GM19099 (cell line): Measurements from ENCODE around the gene SGK2.

Experiments
- POLR2A ChIP-seq: IDR thresholded peaks from 3 replicates; pipeline ENCODE4 v1.6.1; 2011; ENCODE audit warnings: low read depth; ENCODE audit not compliant: insufficient read length; ENCODE audit errors: extremely low read depth

The SGK2 gene

DNA sequence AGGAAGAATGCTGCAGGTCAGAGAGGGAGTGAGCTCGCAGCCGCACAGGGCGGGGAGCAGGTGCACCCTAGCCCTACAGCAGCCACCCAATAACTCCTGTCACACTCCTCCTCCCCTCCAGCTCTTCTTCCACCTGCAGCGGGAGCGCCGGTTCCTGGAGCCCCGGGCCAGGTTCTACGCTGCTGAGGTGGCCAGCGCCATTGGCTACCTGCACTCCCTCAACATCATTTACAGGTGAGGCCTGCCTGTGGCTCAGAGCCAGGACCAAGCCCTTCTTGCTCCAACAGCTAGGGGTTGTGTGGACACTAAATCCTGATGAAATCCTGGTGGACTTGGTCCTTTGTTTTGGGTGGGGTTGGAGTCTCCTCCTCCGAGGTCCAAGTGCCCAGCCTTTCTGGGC, 11.7 kb downstream of the SGK2 start:
- TF ChIP-seq POLR2A = no peak

DNA sequence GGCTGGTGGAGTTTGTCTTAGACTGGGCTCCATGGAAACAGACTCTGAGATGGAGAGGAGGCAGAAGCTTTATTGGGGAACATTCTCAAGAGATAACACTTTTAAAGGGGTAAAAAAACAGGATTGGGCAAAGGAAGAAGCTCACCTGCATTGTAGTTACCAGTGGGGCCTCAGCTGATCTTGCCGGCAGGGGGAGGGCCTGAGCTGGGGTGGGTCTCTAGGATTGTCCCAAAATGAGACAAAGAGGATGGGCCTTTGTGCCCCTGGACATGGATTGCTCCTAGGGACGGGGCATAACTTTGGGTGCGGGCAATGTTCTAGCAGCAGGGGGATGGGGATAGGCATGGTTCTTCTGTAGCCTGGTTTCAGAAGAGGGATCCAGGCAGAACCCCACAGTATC, 12.5 kb downstream of the SGK2 start:
- TF ChIP-seq POLR2A = no peak

DNA sequence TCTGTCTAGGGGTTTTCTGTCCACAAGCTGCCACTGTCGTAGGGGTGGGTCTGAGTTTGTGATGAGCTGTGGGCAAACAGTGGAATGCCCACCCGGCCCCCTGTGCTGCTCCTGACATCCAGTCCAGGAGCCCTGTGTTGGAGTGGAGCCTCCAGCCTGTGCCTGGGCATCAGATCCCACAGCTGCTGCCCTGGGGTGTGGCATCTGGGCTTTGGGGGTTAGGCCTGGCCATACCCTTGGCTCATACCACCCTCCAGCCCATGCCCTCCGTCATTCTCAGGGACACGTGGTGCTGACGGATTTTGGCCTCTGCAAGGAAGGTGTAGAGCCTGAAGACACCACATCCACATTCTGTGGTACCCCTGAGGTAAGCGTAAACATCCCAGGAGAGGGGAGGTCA, 12.9 kb downstream of the SGK2 start:
- TF ChIP-seq POLR2A = no peak

DNA sequence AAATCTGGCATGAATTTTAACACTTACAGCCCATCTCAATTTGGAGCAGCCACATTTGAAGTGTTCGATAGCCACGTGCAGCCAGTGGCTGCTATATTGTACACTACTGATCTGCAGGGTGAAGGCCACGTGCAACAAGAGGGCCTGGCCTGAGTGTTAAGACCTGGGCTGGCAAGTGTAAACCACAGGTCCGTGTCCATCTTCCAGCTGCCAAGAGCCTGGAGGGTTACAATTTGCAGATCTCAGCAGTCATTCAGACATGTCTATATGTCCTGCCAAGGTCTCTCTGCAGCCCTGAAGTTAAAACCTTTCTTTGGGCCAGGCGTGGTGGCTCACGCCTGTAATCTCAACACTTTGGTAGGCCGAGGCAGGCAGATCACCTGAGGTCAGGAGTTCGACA, 14.1 kb downstream of the SGK2 start:
- TF ChIP-seq POLR2A = no peak

DNA sequence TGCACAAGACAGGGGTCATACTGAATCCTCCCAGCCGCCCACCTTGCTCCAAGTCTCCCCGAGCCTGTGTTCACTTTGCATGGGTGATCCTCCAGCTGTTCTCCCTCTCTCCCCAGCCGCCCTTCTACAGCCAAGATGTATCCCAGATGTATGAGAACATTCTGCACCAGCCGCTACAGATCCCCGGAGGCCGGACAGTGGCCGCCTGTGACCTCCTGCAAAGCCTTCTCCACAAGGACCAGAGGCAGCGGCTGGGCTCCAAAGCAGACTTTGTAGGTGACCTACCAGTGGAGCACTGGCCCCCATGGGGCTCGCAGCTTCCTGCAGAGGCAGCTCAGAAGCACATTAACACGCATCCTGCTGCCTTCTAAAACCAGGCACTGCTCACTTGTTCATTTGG, 17.3 kb downstream of the SGK2 start:
- TF ChIP-seq POLR2A = no peak

DNA sequence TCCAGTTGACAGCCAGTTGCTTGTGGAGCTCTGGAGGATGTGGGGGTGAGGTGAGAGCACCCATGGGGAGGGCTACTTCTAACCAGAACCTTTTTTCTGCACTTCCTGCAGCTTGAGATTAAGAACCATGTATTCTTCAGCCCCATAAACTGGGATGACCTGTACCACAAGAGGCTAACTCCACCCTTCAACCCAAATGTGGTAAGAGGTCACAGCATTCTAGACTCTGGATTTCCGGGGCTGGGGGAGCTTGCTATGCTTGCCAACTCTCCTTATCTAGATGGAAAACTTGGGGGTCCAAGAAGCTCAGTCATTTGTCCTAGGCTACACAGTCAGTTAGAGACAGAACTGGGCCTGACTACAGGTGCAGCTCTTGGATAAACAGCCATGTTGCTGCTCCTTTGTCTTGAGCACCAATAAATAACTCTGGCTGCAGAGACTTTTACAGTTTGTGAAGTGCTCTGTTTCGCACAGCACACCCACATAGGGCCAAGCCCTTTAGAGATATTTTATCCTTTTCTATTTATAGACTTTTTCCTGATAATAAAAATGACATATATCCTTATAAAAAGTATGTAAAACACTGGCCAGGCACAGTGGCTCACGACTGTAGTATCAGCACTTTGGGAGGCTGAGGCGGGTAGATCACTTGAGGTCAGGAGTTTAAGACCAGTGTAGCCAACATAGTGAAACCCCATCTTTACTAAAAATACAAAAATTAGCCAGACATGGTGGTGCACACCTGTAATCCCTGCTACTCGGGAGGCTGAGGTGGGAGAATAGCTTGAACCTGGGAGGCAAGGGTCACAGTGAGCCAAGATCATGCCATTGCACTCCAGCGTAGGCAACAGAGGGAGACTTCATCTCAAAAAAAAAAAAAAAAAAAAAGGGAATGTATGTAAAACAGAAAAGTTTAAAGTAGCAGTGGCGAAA, 21.3 kb downstream of the SGK2 start:
- no peak for TF ChIP-seq POLR2A

DNA sequence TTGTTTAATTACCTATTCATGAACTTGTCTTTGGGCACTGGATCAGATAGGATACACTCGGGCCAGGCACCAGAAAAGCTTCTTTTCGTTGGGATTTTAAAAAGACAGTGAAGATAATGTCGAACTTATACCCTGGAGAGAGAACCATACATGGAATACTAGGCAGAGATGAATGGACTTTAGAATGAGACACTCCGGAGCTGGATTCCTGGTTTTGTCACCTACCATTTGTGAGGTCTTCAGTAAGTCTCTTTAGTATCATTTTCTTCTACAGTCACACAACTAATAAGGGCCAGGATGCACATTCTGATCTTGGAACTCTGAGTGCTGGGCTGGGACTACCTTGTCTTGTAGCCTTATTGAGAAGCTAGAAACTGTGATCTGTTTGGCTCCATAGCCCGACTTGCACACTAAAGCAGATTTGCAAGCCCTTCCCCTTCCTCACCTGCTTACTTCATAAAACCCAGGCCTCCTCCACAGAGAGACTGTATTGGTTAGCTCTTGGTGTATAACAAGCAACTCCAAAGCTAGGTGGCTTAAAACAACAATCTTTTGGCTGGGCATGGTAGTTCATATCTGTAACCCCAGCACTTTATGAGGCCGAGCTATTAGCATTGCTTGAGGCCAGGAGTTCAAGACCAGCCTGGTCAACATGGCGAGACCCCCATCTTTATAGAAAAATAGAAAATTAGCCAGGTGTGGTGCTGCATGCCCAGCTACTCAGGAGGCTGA, 24.5 kb downstream of the SGK2 start:
- TF ChIP-seq POLR2A = no peak

DNA sequence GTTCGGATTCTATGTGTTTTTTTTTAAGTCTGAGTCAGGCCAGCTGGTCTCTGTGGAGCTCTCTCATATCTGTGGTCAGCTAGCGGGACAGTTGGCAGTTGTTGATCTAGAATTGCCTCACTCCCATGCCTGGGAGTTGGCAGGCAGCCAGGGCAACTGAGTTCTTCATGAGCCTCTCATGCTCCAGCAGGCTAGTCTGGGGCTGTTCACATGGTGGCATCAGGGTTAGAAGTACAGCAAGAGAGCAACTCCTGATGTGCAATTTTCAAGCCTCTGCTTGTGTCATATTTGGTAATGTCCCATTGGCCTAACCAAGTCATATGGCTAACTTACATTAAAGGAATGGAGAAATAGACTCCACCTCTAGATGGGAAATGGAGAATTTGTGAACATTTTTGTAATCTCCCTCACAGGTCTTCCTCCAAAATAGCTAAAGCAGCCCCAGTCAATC, 25.2 kb downstream of the SGK2 start:
- TF ChIP-seq POLR2A = no peak

DNA sequence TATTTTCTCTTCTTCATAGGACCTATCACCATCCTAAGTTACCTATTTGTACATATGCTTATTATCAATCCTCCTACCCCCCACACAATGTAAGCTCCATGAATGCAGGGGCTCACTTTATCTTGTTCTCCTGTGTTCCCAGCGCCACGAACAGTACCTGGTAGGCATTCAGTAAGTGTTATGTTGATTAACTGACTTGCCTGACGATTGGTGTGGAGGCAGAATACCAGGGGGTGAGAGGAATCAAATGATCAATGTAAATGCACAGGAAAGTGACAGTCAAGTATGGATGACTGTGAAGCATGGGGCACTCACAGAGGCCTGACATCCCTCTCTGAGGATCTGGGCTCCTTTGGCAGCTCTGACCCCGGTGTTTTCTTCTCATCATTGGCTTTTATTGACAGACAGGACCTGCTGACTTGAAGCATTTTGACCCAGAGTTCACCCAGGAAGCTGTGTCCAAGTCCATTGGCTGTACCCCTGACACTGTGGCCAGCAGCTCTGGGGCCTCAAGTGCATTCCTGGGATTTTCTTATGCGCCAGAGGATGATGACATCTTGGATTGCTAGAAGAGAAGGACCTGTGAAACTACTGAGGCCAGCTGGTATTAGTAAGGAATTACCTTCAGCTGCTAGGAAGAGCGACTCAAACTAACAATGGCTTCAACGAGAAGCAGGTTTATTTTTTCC, 25.8 kb downstream of the SGK2 start:
- TF ChIP-seq POLR2A = no peak

DNA sequence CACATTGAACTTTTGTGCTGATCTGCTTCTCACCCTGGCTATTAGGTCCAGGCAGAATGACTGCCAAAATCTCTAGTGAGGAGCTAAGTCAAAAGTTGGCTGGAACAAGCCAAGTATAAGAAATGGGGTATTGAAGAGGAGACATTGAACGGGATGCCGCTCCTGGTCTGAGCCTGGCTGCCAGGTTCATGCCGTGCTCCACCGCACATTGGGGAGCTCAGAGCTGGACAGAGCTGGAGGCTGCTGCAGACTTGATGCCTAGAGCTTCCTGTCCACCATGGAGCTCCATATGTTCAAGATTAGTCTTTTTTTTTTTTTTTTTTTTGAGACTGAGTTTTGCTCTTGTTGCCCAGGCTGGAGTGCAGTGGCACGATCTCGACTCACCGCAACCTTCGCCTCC, 27.8 kb downstream of the SGK2 start:
- no peak for TF ChIP-seq POLR2A

DNA sequence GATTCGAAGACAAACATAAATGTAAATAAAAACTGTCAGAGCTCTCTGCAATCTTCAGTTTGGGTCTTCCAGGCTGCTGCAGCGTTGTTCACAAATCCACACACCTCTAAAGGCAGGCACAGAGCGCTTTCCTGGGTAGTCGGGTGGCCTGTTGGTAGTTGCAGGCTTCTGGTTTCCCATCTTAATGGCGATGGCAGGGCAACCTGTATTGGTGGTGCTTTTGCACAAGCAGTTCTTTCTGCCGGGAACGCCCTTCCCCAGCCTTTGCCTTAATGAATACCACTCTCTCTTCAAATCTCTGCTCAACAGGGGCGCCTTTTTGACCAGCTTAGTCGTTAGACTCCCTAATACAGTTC, 31.2 kb downstream of the SGK2 start:
- no peak for TF ChIP-seq POLR2A

DNA sequence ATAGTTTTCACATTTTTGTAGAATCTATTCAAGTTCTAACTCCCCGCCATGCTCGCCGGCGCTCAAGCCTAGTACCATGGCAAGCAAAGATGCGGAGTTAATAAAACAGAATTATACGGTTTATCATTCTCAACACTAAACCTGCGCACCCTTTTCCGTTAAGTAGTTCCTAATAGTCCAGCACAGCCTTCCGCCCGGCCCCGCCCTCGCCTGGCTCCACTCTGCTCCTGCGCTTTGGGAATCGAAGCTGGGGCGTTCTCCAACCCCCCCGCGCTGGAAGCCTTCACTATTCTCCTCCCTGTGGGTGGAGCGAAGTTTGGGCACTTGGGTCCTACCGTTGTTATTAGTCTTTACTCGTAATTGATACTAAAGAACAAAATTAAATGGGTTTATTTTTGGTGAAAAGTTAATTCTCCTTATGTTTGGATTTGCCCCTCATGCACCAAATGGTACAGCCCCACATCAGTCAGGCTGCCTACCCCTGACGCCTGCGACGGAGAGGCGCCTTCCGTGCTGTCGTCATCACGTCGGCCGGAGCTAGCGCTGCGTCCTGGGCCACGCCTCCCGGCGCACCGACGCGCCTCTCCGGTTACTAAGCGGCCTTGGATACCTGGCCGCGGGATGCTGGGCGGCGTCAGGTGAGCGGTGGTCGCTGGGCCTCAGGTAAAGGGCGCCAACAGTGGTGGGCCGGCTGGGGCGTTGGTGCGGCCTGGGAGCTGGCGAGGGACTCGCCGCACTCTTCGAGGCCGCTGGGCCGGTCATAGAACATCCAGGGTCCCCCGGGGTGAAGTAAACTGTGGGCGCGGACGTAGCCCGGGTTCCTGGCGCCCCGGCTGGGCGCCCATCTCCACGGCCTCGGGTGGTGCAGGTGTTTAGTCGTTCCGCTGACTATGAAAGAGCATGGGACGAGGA, 31.8 kb downstream of the SGK2 start, which contains the start of gene IFT52:
Gene IFT52, plus strand, starts transcription at position 546 of the 912 bp plus-strand sequence. CDS start 3,762 bp downstream, outside the sequence.
- TF ChIP-seq POLR2A = peak; percentile 66

DNA sequence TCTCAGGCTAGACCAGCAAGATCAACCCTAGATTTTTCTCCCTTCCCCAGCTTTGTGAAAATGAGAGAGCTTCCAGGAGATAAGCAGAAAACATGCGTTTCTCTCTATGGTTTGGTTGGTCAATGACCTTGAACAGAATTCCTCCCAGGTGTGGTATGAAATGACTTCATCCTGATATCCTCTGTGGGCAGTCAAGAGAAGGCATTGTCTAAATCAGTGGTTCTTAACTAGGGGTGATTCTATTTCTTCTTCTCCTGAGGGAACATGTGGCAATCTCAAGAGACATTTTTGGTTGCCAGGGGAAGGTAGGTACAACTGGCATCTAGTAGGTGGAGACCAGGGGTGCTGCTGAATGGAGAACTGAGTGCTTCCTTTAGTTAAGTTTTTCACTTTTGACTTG, 44.3 kb downstream of the SGK2 start:
- no peak for TF ChIP-seq POLR2A

DNA sequence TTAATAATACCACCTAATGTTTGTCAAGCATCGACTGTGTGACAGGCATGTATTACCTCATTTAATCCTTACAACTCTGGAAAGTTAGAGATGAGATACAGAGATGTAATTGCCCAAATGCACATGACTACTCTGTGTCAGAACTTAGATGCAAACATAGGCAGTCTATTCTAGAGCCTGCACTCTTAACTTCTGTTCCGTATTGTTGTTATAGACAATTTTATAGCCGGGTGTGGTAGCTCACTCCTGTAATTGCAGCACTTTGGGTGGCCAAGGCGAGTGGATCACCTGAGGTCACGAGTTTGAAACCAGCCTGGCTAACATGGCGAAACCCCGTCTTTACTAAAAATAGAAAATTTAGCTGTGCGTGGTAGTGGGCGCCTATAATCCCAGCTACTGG, 46.9 kb downstream of the SGK2 start:
- no peak for TF ChIP-seq POLR2A
